GM21619 (cell line): ENCODE data around the gene HMX2.
A peak's percentile ranks its signal among the peaks of the same experiment; 100 is the strongest.
"Not testable (repeated sequence)": the region's sequence is repeated elsewhere in the genome, so short reads cannot be mapped to it uniquely, and the experiment has no call there.

Experiments used
- ATAC-seq: cut with Tn5 transposase; IDR thresholded peaks from one replicate; pipeline ENCODE4 v1.9.1; 2021; ENCODE audit not compliant: unreplicated experiment

Gene HMX2

DNA sequence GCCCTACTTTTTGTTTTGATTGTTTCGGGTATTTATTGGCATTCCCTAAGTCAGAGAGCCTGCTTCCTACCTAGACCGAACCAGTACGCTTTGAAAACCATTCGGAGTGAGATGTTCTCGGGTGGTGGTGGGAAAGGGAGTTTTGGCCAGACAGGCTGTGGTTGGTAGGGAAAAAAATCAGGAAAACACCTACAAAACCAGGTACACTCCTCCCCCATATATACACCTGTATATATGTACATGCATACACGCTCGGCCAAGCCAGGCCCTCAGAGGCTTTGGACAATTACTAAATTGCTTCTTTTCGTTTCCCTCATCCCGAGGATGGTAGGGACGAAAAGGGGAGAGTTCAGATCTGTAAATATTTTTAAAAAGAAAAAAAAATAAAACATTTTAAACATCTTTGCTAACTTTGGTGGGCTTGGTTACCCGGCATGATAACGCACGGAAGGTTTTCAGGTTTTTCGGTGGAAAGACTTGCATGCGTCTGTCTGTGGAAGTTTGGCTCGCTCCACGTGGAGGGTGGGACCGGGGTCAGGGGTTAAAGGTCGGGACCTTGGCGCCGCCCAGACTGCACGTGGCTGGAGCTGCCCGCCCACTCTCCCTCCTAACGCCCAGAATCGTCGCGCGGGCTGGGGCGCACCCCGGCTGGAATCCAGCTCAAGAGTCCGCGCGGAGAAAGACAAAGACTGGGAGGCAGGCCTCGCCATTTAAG, 2.5 kb downstream of the HMX2 start:
- ATAC-seq: no peak

GRCh38 chr10:123150986-123151736, 3.2 kb downstream of the HMX2 start:
- no peak for ATAC-seq

DNA sequence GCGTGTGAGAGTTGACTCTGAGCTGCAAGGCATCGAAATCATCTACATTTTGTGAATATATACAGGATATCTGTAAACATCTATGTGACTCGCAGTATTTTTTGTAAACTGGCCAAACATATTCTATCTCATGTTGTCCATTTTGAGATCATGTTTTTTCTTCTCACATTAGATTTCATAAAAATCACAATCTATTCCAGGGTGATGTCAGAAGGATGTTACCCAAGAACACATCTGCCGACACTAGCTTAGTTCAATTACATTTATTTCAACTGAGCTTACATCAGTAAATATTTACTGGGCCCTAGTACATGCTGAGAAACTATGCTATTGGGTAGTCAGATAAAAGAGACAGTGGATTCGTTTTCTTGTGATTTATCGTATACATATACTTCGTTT, 3.8 kb downstream of the HMX2 start:
- no peak for ATAC-seq

DNA sequence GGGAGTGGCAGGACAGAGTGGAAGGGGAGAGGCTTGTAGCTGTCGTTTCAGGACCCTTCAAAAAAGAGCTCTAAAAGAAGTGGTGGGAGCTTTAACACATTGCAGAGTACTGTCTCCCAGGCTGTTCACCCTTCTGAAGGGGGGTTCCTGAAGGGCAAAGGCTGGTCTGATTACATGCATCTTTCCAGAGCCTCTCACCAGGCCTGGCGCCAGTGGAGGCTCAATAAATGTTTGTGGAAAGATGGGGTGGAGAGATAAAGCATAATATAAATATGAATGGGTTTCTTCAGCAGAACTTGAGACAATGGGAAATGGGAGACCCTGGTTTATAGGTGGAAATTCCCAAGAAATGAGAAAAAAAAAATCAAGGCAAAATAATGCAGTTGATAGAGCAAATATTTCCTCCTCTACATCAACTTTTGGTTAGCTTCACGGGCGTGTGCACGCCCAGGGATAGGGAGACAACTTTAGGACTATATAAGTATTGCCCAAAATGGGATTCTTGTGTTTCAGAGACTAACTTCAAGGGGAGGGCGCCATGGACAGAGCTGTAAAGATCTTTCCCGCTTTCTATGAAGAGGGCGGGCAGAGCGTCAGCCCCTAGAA, 5.7 kb downstream of the HMX2 start:
- no peak for ATAC-seq

- peak; percentile 92 for ATAC-seq
These were observed 6.3 kb downstream of the HMX2 start, which contains the start of gene BUB3 for GRCh38 chr10:123154092-123154710. BUB3 (plus strand) TSS chr10:123154402; CDS start chr10:123154918, 516 bp downstream.

- ATAC-seq: peak; percentile 45
These were observed 7.0 kb downstream of the HMX2 start for GRCh38 chr10:123154711-123155505.

GRCh38 chr10:123156078-123156477, 8.1 kb downstream of the HMX2 start:
- ATAC-seq: no peak

GRCh38 chr10:123157210-123157609, 9.3 kb downstream of the HMX2 start:
- no peak for ATAC-seq

- no peak for ATAC-seq
These were observed 10.7 kb downstream of the HMX2 start for GRCh38 chr10:123158682-123159081.

DNA sequence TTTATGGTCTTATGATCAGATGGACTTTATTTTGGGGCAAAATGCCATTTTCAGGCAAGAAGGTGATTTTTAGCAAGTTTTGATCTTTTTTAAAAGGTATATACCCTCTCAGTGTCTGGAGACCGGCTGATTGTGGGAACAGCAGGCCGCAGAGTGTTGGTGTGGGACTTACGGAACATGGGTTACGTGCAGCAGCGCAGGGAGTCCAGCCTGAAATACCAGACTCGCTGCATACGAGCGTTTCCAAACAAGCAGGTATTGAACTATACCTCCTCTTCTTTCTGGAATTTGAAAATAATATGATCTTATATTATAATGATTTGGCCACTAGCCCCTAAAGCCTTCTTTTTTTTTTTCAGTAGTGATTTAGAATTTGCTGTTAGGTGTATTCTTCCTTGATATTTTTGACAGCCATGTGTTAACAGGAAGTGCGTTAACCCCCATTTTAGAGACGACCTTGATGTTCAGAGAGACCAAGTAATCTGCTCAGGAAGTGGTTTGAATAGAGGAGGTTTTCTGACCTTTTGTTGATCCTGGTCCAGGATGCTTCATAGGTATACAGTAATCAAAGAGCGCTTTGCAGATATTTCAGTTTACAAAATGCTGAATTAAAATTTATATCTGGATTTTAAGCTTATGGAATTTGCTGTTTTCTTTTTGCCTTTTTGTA, 12.5 kb downstream of the HMX2 start:
- no peak for ATAC-seq

GRCh38 chr10:123164319-123164718, 16.4 kb downstream of the HMX2 start:
- ATAC-seq: no peak

DNA sequence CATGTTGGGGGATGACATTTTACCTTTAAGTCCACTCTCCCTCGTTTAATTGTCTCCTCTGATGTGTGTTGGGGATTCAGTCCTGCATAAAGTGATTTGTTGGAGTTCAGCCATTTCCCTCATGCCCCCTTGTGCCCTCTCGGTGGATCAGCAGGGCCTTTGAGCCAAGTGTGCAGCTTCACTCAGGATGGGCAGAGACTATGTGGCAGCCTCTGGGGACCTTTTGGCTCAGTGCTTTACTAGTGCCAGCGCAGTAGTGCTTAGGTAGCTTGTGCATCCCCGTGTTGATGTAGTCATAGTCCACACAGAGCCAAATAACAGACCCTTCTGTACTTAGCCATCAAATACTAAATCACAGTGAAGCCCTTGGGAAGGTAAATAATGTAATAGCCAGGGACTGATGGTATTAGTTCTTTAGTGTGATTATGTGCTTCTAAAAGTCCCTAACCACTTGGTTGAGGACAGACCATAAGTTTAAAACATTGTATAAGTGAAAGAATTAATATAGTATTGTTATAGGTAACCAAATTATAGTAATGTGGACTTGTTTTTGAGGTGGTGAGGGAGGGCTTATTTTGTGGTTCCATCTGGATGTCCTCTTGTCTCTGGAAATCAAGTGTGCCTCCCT, 17.6 kb downstream of the HMX2 start:
- ATAC-seq: no peak

GRCh38 chr10:123166618-123167017, 18.7 kb downstream of the HMX2 start:
- no peak for ATAC-seq

- no peak for ATAC-seq
These were observed 23.0 kb downstream of the HMX2 start for GRCh38 chr10:123170961-123171360.

- ATAC-seq: not testable (repeated sequence)
These were observed 23.7 kb downstream of the HMX2 start for GRCh38 chr10:123171616-123172015.

GRCh38 chr10:123175389-123176387, 27.8 kb downstream of the HMX2 start:
- ATAC-seq: no peak

DNA sequence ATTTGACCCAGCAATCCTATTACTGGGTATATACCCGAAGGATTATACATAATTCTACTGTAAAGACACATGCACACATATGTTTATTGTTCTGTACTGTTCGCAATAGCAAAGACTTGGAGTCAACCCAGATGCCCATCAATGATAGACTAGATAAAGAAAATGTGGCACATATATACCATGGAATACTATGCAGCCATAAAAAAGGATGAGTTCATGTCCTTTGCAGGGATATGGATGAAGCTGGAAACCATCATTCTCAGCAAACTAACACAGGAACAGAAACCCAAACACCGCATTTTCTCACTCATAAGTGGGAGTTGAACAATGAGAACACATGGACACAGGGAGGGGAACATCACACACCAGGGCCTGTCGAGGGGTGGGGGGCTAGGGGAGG, 30.5 kb downstream of the HMX2 start:
- not testable (repeated sequence) for ATAC-seq
